ENCODE measurements around the gene FAM3A.

- no peak for TF ChIP-seq MAX (IDR thresholded peaks at IDR 0.05)
- TF ChIP-seq SRF (IDR thresholded peaks at IDR 0.05; ENCODE audit: low read depth): no peak
- no peak for TF ChIP-seq CTCF (IDR thresholded peaks at IDR 0.05 in 2 of 3, conservative IDR thresholded peaks at IDR 0.05 in 1 of 3; ENCODE audit: borderline replicate concordance in 1 of 3, insufficient read depth in 1 of 3, low read depth in 2 of 3, low read length in 2 of 3)
- no peak for TF ChIP-seq ZBTB33 (IDR thresholded peaks at IDR 0.05; ENCODE audit: extremely low read depth, insufficient replicate concordance, low read length)
- no peak for TF ChIP-seq JUND (IDR thresholded peaks at IDR 0.05)
- TF ChIP-seq CEBPB (IDR thresholded peaks at IDR 0.05; ENCODE audit: low read depth): no peak
- TF ChIP-seq POLR2A (IDR thresholded peaks at IDR 0.05; ENCODE audit: borderline replicate concordance, extremely low read depth, insufficient read depth, insufficient read length): no peak
- TF ChIP-seq POLR2AphosphoS5 (IDR thresholded peaks at IDR 0.05; ENCODE audit: low read depth, low read length): no peak
- TF ChIP-seq REST (IDR thresholded peaks at IDR 0.05; ENCODE audit: low read depth): no peak
- TF ChIP-seq ELF1 (IDR thresholded peaks at IDR 0.05; ENCODE audit: borderline replicate concordance, low read depth): no peak
- no peak for TF ChIP-seq FOSL1 (IDR thresholded peaks at IDR 0.05; ENCODE audit: low read depth)
- TF ChIP-seq ZNF274 (IDR thresholded peaks at IDR 0.05; ENCODE audit: low read depth, low read length): no peak
- TF ChIP-seq SIN3A (IDR thresholded peaks at IDR 0.05; ENCODE audit: low read depth): no peak
- TF ChIP-seq EGR1 (IDR thresholded peaks at IDR 0.05; ENCODE audit: low read depth): no peak
Observed at GRCh38 chrX:154511761-154512160, 4.3 kb downstream of the FAM3A start.
